ENCODE results near the gene LCN2.

LCN2 gene

DNA sequence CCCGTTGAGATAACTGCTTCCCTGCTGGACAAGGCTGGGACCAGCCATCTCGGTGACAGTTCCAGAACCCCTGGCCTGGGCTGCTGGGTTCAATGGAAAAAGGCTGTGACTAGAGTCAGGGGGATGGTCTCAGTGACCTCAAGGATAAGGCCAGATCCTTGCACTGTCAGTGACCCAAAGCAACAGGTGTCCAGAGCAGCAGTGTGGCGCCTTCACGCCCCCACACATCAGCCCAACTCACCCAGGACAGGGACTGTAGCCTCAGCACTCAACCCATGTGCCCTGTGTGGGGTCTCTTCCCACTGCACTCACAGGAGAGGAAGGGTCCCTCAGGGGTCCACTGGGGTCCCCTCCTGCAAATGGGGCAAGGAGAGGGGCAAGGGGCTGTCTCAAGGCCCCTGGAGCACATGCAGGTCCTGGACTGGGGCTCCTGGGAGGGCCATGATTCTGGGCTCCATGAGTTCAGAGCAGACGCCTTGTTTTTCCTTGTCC is 698 bp upstream of the LCN2 start:
- no peak for DNase-seq (ENCODE audit: low read depth in 4 of 4, low spot score in 1 of 4)

DNA sequence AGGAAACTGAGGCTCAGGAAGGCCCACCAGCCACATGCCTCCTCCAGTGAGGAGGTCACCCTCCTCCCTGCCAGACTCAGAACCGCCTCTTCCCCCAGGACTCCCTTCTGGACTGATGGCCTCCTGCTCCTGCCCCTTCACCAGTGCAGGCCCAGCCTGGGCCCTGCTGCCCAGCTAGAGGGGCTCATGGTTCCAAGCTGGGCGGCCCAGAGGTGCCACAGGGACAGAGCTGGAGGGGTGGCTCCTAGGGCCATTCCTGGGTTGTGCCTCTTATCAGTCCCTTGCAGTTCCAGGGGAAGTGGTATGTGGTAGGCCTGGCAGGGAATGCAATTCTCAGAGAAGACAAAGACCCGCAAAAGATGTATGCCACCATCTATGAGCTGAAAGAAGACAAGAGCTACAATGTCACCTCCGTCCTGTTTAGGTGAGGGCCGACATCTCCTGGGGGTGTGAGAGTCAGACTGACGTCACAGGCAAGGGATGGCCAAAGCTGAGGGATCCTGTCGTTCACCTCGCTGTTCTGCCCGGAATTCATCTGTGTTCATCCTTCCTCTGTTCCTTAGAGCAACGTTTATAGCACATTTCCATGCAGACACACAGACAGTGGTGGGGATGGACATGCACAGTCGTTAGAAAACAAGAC is 819 bp downstream of the LCN2 start:
- no peak for DNase-seq (ENCODE audit: low read depth in 4 of 4, low spot score in 1 of 4)

DNA sequence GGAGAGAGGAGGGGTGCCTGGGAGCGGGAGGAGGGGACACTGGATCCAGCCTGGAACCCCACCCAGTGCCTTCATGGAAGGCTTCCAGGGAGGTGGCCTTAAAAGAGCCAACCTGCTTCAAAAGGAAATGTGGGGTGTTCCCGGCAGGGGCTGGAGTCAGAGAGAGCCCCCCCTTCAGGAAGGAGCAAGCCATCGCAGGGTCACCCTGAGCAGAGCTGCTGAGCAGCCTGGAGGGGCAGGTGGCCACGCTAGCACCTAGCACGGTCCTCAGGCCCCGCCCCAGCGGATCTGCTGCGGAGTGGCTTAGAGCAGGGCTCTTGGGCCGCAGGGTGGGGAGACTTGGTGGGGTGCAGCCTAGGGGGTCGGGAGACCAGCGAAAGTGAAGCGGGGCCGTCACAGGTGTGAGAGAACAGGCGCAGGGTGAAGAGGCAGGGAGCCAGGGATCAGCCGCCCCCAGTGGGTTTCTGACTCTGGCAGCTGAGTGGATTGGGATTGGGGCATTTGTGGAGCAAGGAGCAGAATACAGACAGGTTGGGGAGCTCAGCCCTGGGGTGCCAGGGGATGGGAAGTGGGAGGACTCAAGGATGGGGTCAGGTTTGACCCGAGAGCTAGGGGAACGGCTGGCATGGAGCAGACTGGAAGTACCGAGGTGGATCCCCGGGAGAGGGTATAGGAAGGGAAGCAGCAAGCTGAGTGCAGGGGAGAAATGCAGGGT is 1.5 kb downstream of the LCN2 start:
- no peak for DNase-seq (ENCODE audit: low read depth in 4 of 4, low spot score in 1 of 4)

DNA sequence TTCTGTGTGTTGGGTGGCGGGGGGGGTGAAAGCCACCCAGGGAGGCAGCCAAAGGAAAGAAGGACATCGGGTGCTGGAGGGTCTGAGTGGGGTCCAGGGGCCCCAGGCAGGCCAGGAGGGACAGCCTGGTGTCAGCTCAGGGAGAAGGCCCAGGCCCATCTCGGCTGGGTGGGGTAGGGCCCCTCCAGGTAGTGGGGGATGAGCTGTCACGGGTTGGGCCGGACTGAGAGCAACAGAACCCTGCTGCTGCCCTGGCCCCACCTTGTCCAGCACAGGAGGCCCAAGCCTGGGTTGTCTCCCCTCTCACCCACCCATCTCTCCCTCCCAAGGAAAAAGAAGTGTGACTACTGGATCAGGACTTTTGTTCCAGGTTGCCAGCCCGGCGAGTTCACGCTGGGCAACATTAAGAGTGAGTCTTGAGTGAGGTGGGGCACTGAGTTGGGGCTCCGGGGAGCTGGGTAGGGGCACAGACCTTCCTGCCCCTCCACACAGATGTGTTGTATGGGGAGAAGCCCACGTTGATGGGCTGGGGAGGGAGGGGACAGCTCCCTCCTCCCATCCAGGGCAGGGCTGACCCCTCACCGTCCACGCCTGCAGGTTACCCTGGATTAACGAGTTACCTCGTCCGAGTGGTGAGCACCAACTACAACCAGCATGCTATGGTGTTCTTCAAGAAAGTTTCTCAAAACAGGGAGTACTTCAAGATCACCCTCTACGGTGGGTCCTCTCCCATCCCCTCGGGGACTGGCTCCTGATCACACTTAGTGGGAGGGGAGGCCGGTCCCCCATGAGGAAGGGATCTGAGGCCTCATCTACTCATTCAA is 2.3 kb downstream of the LCN2 start:
- DNase-seq (ENCODE audit: low read depth in 4 of 4, low spot score in 1 of 4): no peak

DNA sequence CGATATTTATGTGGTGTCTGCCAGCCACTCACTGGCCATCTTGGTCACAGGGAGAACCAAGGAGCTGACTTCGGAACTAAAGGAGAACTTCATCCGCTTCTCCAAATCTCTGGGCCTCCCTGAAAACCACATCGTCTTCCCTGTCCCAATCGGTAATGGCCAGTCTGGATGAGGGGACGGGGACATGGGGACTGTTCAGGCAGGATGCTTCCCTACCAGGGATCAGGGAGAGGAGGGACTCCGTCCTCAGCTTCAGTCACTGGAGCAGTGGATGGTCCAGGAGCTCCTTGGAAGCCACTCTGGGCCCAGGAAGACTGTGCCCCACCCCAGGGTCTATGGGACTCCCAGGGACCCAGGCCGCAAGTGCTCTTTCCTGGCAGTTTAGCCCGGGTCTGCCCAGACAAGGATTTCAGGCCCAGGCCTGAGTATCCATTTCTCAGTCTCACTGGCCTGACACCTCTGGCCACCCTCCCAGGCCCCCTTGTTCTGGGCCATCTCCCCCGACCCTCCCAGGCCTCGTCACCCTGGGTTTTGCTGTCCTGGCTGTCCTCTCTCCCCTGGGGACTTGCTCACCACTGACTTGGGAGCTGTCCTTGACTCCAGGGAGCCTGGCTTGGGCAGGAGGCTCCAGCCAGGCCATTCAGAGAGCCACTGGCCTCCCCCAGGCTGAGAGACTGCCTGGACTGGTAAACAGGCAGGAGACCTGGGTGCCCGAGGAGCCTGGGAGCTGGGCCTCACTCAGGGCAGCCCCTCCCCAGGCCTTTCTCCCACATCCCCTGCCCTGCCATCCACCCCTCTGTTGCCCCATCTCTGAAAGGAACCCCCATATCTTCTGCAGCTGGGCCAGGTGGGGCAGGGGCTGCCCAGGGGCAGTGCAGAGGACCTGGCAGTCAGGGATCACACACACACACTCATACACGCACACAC is 3.1 kb downstream of the LCN2 start:
- DNase-seq (ENCODE audit: low read depth in 4 of 4, low spot score in 1 of 4): no peak

DNA sequence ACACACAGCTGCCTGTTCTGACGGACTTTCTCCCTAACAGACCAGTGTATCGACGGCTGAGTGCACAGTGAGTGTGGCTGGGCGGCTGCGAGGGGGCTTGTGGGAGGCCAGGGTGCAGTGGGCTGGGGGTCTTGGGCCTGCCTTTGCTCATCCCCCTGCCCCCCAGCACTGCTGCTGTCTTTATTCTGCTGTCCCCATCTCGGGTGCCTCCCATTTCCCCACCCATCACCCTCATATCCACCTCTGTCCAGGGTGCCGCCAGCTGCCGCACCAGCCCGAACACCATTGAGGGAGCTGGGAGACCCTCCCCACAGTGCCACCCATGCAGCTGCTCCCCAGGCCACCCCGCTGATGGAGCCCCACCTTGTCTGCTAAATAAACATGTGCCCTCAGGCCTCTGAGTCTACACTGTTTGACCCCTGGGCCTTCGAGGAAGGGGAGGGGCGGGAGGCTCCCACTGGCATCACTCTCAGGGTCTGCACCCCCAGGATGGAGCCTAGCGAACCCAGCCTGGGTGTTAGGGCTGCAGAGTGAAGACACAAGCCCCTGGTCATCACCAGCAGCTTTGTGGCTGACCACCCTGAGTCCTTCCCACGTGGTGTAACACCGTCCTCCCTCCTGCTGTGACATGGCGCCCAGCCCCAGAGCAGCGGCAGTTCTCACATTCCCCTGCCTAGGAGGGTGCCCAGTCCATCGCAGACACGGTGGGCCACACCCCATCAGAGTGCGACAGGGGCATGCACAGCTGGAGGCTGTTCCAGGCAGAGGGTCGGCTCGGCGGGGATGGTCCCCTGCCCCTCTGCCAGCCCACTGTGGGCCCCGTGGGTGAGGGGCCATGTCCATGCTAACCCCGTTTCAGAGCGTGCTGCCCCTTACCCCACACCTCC is 4.0 kb downstream of the LCN2 start:
- no peak for DNase-seq (ENCODE audit: low read depth in 4 of 4, low spot score in 1 of 4)

DNA sequence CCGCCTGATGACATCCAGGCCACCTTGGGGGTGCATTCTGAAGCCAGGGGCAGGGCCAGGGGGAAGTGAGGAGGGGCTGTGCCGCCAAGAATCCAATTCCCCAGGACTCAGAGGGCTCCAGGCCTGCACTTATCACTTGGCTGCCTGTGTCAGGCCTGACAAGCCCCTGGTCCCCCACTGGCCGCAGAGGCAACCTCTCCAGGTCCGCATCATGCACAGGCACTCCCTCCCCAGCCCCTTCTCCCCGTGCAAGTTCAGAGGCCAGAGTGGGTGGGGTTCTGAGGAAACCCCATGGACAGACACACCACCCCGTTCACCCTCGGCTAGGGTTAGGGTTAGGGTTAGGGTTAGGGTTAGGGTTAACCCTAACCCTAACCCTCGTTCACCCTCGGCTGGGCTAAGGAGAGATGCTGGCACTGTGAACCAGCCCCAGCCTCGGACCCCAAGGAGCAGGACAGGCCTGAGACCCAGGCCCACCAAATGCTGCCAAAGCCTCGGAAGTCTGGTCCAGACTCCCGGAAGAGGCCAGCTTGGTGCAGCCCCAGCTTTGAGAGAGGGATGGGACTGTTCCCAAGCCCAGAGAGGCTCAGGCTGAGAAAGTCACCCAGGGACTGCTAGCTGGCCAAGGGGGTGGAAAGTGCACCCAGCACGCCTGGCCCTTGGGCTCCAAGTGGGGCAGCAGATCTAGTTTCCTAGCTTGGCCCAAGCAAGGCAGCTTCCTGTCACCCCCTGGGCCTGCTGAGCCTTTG is 4.9 kb downstream of the LCN2 start:
- DNase-seq (ENCODE audit: low read depth in 4 of 4, low spot score in 1 of 4): no peak

DNA sequence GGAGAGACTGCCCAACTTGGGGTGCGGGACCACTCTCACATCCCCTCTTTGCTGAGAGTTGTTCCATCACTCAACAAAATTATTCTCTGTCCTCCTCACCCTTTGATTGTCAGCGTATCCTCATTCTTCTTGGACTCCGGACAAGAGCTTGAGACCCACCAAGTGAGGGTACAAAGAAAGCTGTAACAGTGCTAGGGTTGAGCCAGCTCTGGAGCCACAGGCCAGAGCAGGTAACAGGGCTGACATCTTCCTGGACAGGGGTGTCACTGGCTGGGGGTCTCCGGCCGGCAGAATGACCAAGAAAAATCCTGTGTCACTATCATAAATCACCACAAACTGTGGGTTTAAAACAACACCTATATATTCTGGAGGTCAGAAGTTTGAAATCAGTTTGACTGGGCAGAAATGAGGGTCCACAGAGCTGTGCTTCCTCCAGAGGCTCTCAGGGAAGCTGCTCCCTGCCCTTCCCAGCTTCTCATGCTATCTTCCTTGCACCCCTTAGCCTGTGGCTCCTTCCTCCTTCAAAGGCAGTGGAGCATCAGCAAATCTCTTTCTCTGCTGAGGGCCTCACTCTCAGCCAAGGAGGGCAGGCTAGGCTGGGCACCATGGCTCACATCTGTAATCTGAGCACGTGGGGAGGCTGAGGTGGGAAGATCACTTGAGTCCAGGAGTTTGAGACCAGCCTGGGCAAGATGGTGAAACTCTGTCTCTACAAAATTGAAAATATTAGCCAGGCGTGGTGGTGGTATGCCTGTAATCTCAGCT is 6.7 kb downstream of the LCN2 start:
- no peak for DNase-seq (ENCODE audit: low read depth in 4 of 4, low spot score in 1 of 4)

DNA sequence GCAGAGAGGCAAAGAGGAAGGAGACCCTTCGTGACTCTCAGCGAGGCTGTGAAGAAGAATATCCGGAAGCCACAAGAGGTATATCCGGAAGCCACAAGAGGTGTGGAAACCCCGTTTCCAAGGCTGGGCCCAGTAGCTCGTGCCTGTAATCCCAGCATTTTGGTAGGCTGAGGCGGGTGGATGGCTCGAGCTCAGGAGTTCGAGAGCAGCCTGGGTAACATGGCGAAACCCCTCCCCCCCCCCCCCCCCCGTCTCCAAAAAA is 10.2 kb downstream of the LCN2 start:
- peak in 1 of 4 experiments; percentile 18 for DNase-seq (ENCODE audit: low read depth in 4 of 4, low spot score in 1 of 4)

DNA sequence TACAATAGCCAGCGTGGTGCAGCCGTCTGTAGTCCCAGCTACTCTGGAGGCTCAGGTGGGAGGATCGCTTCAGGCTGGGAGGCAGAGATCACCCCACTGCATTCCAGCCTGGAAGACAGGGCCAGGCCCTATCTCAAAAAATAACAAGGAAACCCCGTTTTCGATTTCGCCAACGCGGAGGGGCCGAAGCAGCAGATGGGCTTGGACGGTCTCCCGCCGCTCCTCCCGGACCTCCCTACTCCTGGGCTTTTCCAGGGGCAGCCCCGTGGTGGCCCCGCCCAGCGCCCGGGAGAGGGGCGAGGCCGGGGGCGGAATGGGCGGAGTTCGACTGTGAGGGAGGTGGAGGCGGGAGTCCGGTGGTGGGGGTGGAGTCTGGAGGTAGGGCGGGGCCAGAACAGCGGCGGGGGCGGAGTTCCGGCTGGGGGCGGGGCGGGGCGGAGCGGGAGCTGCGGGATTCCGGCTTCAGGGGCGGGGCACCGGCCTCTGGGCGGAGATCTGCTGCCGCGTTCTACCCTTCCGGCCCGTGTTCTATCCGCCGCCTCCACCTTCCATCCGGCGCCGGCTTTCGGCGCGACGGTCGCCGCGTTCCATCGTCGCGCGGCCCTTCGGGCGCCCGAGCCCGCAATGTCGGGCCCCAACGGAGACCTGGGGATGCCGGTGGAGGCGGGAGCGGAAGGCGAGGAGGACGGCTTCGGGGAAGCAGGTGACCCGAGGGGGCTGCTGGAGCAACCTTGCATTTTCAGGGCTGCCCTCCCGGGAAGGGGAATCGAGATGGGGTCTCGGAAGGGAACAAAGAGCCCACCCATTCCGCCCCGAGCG is 10.7 kb downstream of the LCN2 start, which contains the start of gene BBLN:
Gene BBLN, plus strand, starts transcription at position 482 of the 819 bp plus-strand sequence. Its CDS starts 143 bp downstream, at position 625.
- peak; percentile 81 to 96 (median 92) for DNase-seq (ENCODE audit: low read depth in 4 of 4, low spot score in 1 of 4)

DNA sequence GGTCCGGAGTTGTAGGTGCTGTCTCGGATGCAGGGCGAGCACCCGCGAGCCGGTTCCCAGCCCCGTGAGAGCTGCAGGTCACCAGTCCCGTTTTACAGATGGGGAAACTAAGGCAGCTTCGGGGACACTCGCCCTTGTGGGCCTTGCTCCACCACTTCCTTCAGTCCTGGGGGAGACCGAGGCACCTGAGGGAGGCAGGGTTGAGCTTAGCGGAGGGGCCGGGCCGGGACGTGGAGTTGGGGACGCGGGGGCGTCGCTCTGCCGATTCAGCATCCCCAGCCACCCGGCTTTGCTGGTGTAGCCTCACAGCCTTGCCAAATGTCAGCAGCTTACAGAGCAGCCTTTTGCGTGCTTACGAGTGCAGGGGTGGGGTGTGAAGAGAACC is 11.3 kb downstream of the LCN2 start:
- DNase-seq (ENCODE audit: low read depth in 4 of 4, low spot score in 1 of 4): peak in 3 of 4 experiments; percentile 29 to 37 (median 35)

DNA sequence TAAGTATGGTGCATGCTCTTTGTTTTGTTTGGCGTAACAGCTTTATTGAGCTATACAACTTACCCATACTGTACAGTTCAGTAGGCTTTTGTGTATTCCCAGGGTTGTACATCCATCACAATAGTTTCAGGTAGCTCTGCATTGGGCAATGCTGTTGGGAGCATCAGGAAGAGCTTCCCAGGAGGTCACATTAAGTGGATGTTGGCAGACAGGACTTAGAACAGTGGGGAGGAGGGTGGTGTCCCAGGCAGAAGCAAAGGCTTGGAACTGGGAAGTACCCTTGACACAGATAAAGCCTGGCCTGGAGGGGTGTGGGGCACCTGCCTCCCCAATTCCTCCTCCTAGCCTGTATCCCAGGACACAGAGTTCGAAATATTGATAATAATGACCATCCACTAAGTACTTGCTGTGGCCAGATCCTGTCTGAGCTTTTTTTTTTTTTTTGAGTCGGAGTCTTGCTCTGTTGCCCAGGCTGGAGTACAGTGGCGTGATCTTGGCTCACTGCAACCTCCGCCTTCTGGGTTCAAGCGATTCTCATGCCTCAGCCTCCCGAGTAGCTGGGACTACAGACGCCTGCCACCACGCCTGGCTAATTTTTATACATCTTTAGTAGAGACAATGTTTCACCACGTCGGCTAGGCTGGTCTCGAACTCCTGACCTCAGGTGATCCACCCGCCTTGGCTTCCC is 12.1 kb downstream of the LCN2 start:
- no peak for DNase-seq (ENCODE audit: low read depth in 4 of 4, low spot score in 1 of 4)

DNA sequence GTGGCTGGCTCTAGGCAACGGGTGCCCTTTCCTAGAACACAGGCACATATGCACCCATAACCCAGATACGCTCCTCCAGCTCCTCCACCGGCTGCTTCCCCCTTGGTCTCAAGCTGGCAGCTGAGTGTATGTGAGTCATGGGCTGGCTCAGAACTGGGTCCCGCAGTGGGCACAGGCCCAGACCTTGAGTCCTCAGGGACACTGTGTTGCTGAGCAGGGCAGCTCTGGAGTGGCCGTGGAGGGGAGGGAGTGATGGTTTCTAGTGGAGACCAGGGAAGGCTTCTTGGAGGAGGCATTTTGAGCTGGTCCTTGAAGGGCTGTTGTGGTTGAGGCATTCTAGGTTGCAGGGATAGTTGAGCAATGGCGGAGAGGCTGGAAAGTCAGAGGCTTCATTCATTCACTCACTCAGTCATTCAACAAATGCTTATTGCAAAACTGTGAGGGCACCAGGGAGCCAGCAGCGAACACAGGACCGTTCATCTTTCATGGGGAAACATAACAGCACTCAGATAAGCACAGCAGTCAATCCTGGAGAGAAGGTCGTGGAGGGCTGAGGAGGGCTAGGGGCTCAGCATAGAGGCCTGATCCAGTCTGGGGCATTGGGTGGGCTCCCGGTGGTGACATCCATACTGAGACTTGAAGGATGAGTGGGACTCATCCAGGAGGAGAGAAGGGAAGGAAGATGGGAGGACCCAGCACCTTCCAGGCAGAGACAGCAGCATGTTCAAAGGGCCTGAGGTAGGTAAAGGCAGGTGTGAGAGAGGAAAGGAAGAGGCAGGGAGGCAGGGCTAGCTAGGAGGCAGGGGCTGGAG is 13.2 kb downstream of the LCN2 start:
- DNase-seq (ENCODE audit: low read depth in 4 of 4, low spot score in 1 of 4): no peak

DNA sequence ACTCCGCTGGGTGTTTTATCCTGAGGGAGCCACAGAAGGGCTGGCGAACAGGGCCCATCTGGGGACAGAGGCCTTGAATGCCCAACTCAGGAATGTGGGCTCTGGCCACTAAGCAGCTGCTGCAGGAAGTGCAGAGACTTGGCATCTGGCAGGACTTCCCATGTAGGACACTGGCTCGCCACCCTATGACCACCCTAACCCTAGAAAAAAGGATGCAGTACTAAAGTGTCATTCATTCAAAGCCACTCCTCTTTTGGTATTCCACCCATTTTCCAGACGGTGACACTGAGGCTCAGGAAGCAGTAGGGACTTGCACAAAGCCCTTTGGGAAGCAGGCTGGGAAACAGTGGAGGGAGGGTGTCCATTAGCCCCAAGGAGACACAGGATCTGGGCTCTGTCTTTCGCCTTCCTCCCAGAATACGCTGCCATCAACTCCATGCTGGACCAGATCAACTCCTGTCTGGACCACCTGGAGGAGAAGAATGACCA is 13.8 kb downstream of the LCN2 start:
- no peak for DNase-seq (ENCODE audit: low read depth in 4 of 4, low spot score in 1 of 4)

DNA sequence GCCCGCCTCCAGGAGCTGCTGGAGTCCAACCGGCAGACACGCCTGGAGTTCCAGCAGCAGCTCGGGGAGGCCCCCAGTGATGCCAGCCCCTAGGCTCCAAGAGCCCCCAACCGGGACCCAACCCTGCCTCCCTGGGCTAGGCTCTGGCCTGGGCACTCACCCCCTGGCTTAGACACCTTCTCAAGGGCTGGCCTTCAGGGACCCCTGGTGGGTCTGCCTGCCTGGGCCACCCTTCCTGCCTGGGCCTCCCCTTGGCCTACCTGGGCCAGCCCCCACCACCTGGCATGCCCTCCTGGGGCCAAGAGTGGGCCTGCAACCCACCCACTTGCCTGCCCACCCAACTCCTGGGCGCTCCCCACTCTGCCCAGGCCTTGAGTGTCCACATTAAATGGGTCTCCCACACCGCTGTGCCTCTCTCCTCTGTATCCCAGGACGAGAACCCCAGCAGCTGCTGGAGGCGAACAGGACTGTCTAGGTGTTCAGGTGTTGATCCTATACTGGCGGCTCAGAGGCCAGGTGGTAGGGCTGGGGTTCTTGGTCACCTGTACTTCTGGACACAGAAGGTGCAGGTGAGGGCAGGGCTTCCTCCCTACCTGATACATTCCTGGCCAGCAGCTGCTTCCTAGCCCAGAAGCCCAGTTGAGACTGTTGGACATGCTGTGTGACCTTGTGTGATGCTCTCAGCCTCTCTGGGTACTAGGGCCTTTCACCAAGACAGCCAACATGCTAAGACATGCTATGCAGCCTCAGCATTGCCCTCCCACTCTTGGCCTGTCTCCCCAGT is 14.5 kb downstream of the LCN2 start:
- no peak for DNase-seq (ENCODE audit: low read depth in 4 of 4, low spot score in 1 of 4)
